HG03135 (cell line): ENCODE data around the gene ETV6.
"Not testable (repeated sequence)": the region's sequence is repeated elsewhere in the genome, so short reads cannot be mapped to it uniquely, and the experiment has no call there.

Experiments used
- ATAC-seq: cut with Tn5 transposase; IDR thresholded peaks from one replicate; pipeline ENCODE4 v1.9.1; 2021; ENCODE audit warnings: mild to moderate bottlenecking, moderate library complexity; ENCODE audit not compliant: unreplicated experiment

ETV6 gene

GRCh38 chr12:11649413-11650285 lies at the start of gene ETV6:
Gene ETV6, plus strand, starts transcription at chr12:11649674. Its CDS starts 454 bp downstream, at chr12:11650128.
- ATAC-seq: peak; percentile 43

GRCh38 chr12:11600199-11600598 lies 49.3 kb upstream of the ETV6 start:
- no peak for ATAC-seq

GRCh38 chr12:11601647-11602046 lies 47.8 kb upstream of the ETV6 start:
- no peak for ATAC-seq

GRCh38 chr12:11607313-11608081 lies 42.0 kb upstream of the ETV6 start:
- ATAC-seq: no peak

- ATAC-seq: no peak
These were observed 40.4 kb upstream of the ETV6 start for GRCh38 chr12:11609045-11609444.

GRCh38 chr12:11615481-11615880 lies 34.0 kb upstream of the ETV6 start:
- no peak for ATAC-seq

GRCh38 chr12:11618046-11618445 lies 31.4 kb upstream of the ETV6 start:
- no peak for ATAC-seq

GRCh38 chr12:11621797-11622423 lies 27.6 kb upstream of the ETV6 start:
- no peak for ATAC-seq

GRCh38 chr12:11622876-11623281 lies 26.6 kb upstream of the ETV6 start:
- no peak for ATAC-seq

- no peak for ATAC-seq
These were observed 26.1 kb upstream of the ETV6 start for GRCh38 chr12:11623382-11623781.

GRCh38 chr12:11624116-11624515 lies 25.4 kb upstream of the ETV6 start:
- no peak for ATAC-seq

GRCh38 chr12:11627709-11628108 lies 21.8 kb upstream of the ETV6 start:
- ATAC-seq: not testable (repeated sequence)

- no peak for ATAC-seq
These were observed 21.1 kb upstream of the ETV6 start for GRCh38 chr12:11628353-11628752.

GRCh38 chr12:11630046-11630706 lies 19.3 kb upstream of the ETV6 start:
- no peak for ATAC-seq

GRCh38 chr12:11631288-11631687 lies 18.2 kb upstream of the ETV6 start:
- ATAC-seq: no peak

- ATAC-seq: not testable (repeated sequence)
These were observed 17.6 kb upstream of the ETV6 start for GRCh38 chr12:11631881-11632280.

- ATAC-seq: no peak
These were observed 15.5 kb upstream of the ETV6 start for GRCh38 chr12:11633968-11634367.

- ATAC-seq: no peak
These were observed 14.1 kb upstream of the ETV6 start for GRCh38 chr12:11635341-11635740.

GRCh38 chr12:11638315-11638916 lies 11.1 kb upstream of the ETV6 start:
- no peak for ATAC-seq

GRCh38 chr12:11639454-11639853 lies 10.0 kb upstream of the ETV6 start:
- ATAC-seq: no peak

- no peak for ATAC-seq
These were observed 8.0 kb upstream of the ETV6 start for GRCh38 chr12:11641522-11641921.
